Left renal cortex interstitium (tissue), 4 donors: ENCODE results near the gene COL8A1. TPM values are rescaled to one million over a fixed set of nuclear protein-coding genes. Genes with fewer than 3 reads are reported as not detected.
"Not testable (repeated sequence)": the region's sequence is repeated elsewhere in the genome, so short reads cannot be mapped to it uniquely, and the experiment has no call there.

ENCODE experiments used
- DNase-seq, 4 donors: peaks; one replicate each; pipeline ENCODE4 v3.0.0-alpha.2; 2013; ENCODE audit warnings: low read depth in 4 of 4, low spot score in 2 of 4, missing footprints in 1 of 4
- polyA plus RNA-seq, 4 donors: library from polyadenylated mRNA; unstranded; fragments of 120-200 nt; gene quantifications; one replicate each; pipeline ENCODE4 v1.2.1, GENCODE V29; 2013; ENCODE audit not compliant: insufficient read length in 4 of 4

Gene COL8A1
- polyA plus RNA-seq, 4 donors, result 5.4 to 11.5 (median 7.6) TPM

- DNase-seq, result no peak
Measured at GRCh38 chr3:99702953-99703943, 64.9 kb downstream of the COL8A1 start.

GRCh38 chr3:99704417-99704816, 66.0 kb downstream of the COL8A1 start:
- DNase-seq, result no peak

- DNase-seq, result no peak
Measured at GRCh38 chr3:99706410-99706809, 68.0 kb downstream of the COL8A1 start.

GRCh38 chr3:99708207-99708745, 69.9 kb downstream of the COL8A1 start:
- DNase-seq, result no peak

- DNase-seq, result no peak
Measured at GRCh38 chr3:99709686-99710085, 71.3 kb downstream of the COL8A1 start.

- DNase-seq, result no peak
Measured at GRCh38 chr3:99710094-99710493, 71.7 kb downstream of the COL8A1 start.

- DNase-seq, result no peak
Measured at GRCh38 chr3:99711351-99711750, 73.0 kb downstream of the COL8A1 start.

GRCh38 chr3:99712291-99712954, 74.0 kb downstream of the COL8A1 start:
- DNase-seq, result no peak

- DNase-seq, result no peak
Measured at GRCh38 chr3:99713440-99713839, 75.0 kb downstream of the COL8A1 start.

- DNase-seq, result no peak
Measured at GRCh38 chr3:99714146-99714545, 75.8 kb downstream of the COL8A1 start.

GRCh38 chr3:99714575-99714974, 76.2 kb downstream of the COL8A1 start:
- no peak for DNase-seq

GRCh38 chr3:99716463-99716995, 78.1 kb downstream of the COL8A1 start:
- no peak for DNase-seq

- DNase-seq, result no peak
Measured at GRCh38 chr3:99720985-99721632, 82.7 kb downstream of the COL8A1 start.

- DNase-seq, result no peak
Measured at GRCh38 chr3:99721633-99722007, 83.2 kb downstream of the COL8A1 start.

GRCh38 chr3:99724276-99724675, 85.9 kb downstream of the COL8A1 start:
- no peak for DNase-seq

- DNase-seq, result no peak
Measured at GRCh38 chr3:99730870-99731269, 92.5 kb downstream of the COL8A1 start.

GRCh38 chr3:99731499-99731898, 93.1 kb downstream of the COL8A1 start:
- DNase-seq, result no peak

GRCh38 chr3:99740371-99740770, 102.0 kb downstream of the COL8A1 start:
- DNase-seq, result not testable (repeated sequence)

GRCh38 chr3:99741588-99741987, 103.2 kb downstream of the COL8A1 start:
- no peak for DNase-seq

GRCh38 chr3:99747915-99748314, 109.5 kb downstream of the COL8A1 start:
- peak in 1 of 4 donors; percentile 9 for DNase-seq

GRCh38 chr3:99751649-99752048, 113.3 kb downstream of the COL8A1 start:
- DNase-seq, result no peak
